ENCODE results near the gene AXDND1.
"Not testable (repeated sequence)": the region's sequence is repeated elsewhere in the genome, so short reads cannot be mapped to it uniquely, and the experiment has no call there.

The AXDND1 gene

GRCh38 chr1:179365342-179366092 is at the start of gene AXDND1:
AXDND1 (plus strand) TSS chr1:179365971; CDS start chr1:179366510, 539 bp downstream.
- peak; percentile 79 for FAIRE-seq

- no peak for FAIRE-seq
Measured at GRCh38 chr1:179318491-179318890, 47.3 kb upstream of the AXDND1 start.

- peak; percentile 56 for FAIRE-seq
Measured at GRCh38 chr1:179321533-179322216, 44.1 kb upstream of the AXDND1 start.

- FAIRE-seq, result no peak
Measured at GRCh38 chr1:179322557-179322956, 43.2 kb upstream of the AXDND1 start.

GRCh38 chr1:179323436-179323835 is 42.3 kb upstream of the AXDND1 start:
- no peak for FAIRE-seq

- FAIRE-seq, result no peak
Measured at GRCh38 chr1:179325836-179326235, 39.9 kb upstream of the AXDND1 start.

- no peak for FAIRE-seq
Measured at GRCh38 chr1:179326746-179327145, 39.0 kb upstream of the AXDND1 start.

- no peak for FAIRE-seq
Measured at GRCh38 chr1:179327196-179327595, 38.6 kb upstream of the AXDND1 start.

GRCh38 chr1:179327679-179328078 is 38.1 kb upstream of the AXDND1 start:
- no peak for FAIRE-seq

- no peak for FAIRE-seq
Measured at GRCh38 chr1:179329862-179330261, 35.9 kb upstream of the AXDND1 start.

- no peak for FAIRE-seq
Measured at GRCh38 chr1:179334440-179334839, 31.3 kb upstream of the AXDND1 start.

- no peak for FAIRE-seq
Measured at GRCh38 chr1:179337288-179337687, 28.5 kb upstream of the AXDND1 start.

- FAIRE-seq, result no peak
Measured at GRCh38 chr1:179337942-179338560, 27.7 kb upstream of the AXDND1 start.

- no peak for FAIRE-seq
Measured at GRCh38 chr1:179340918-179341317, 24.9 kb upstream of the AXDND1 start.

GRCh38 chr1:179341943-179342547 is 23.7 kb upstream of the AXDND1 start:
- FAIRE-seq, result no peak

- no peak for FAIRE-seq
Measured at GRCh38 chr1:179342740-179343404, 22.9 kb upstream of the AXDND1 start.

- no peak for FAIRE-seq
Measured at GRCh38 chr1:179351281-179351680, 14.5 kb upstream of the AXDND1 start.

- no peak for FAIRE-seq
Measured at GRCh38 chr1:179352236-179352635, 13.5 kb upstream of the AXDND1 start.

GRCh38 chr1:179353546-179353945 is 12.2 kb upstream of the AXDND1 start:
- no peak for FAIRE-seq

- not testable (repeated sequence) for FAIRE-seq
Measured at GRCh38 chr1:179361631-179362030, 4.1 kb upstream of the AXDND1 start.

GRCh38 chr1:179366093-179366800 is 476 bp downstream of the AXDND1 start:
- FAIRE-seq, result peak; percentile 65

- peak; percentile 98 for FAIRE-seq
Measured at GRCh38 chr1:179369751-179370341, 4.1 kb downstream of the AXDND1 start.

All from TTC549 (cell line).